HG02623 (cell line): ENCODE results near the gene FGA.

Experiments used
- ATAC-seq: cut with Tn5 transposase; IDR thresholded peaks from one replicate; pipeline ENCODE4 v1.9.1; 2021; ENCODE audit warnings: moderate library complexity; ENCODE audit not compliant: unreplicated experiment

The FGA gene

DNA sequence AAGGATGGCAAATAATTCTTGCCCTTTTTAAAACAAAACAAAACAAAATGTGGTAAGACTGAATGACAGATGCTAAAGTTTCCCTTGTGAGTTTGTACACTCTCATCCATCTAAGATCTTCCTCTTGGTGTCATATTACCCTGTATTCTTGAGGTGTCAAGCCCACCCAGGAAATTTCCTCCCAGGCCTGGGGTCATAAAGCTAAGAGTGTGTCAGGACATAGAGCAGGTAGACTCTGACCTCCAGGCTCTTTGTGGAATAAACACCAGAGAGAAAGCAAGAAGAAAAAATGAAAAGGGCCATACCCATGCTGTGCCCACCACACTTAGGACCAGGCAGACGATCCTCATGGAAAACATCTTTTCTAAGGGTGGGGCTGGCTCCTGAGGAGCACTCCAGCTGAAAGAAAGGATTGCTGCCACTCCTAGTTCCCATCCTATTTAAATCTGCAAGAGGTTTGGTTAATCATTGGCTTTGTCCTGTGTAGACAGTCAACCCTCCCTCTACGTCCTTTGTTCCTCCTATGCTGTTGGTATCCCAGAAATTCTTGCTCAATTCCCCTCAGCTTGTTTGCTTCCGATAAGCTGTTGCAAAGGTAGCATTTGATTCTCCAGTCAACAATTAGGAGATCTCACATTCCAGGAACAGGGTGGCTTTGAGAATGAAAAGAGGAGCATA is at the start of gene FGA:
TSS of gene FGA (minus strand) at position 414 of the 678 bp plus-strand sequence. CDS start at position 359, 55 bp downstream.
- ATAC-seq, result no peak

DNA sequence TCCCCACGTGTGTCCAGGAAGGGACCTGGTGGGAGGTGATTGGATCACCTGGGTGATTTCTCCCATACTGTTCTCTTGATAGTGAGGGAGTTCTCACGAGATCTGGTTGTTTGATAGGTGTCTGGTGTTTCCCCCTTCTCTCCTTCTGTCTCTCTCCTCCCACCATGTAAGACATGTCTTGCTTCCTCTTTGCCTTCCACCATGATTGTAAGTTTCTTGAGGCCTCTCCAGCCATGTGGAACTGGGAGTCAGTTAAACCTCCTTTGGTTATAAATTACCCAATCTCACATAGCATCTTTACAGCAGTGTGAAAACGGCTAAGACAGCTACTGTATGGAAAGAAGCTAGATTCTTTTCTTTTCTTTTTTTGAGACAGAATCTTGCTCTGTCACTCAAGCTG is 43.5 kb upstream of the FGA start:
- no peak for ATAC-seq

DNA sequence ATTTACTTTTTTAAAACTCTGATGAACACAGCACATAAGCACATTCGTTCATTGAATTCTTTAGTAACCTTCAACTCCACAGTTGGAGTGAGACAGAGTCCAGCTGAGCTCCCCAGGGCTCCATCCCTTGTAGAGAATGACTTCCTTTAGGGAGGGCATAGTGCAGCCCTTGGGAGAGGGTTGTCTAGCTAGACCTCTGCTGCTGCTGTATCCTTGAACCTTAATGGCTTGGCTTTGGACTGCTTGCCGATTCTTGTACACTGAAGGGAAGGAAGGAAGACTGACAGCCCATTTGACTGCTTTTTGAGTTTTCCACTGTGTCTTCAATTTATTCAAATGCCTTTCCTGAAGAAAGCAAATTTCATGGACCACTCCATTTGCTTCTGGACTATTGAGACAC is 41.3 kb upstream of the FGA start:
- no peak for ATAC-seq

DNA sequence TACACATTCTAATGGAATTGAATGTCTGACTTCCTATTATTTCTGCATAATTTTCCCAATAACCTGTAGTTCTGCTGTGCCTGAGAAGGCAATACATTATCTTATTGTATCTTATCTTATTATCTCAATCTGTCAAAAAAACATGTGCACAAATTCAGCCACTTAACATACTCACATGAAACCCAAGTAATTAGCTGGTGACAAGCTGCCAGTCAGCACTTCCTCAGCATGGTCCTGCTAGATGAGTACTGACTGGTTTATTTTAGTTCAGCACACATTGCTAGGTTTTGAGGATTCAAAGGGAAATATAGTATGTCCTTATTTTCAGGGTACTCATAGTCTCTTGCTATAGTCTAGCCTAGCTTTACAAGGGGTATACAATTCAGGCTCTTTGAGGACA is 39.8 kb upstream of the FGA start:
- ATAC-seq, result no peak

DNA sequence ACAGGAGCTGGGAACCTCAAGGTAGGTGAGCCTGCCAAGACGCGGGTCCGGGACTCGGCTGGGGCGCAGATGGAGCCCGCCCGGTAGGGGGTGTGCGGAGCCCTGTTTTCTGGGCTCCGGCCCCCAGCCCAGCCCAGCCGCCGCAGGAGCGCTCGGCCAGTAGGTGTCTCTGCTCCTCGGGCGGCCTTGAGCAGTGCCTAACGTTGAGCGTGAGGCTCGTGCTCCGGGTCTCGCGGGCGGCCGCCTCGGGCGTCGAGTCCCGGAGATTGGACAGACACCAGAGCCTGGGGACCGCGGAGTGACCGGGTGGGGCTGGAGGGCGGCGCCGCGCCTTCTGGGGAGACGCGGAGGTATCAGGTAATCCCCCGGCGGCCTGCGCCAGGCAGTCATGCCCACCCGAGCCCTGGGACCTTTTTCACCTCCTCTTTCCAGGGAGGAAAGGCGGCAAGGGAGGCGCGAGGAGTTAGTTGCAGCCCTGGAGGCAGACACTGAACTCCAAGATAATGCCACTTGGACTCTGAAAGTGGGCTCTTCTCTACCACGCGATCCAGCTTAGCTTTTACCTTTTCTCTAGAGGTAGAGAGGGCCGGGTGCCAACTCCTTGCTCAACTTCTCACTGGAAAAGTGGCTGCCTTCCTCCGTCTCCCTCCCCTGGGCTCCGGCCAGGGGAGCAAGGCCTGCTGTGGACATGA is 36.4 kb upstream of the FGA start:
- peak; percentile 95 for ATAC-seq

DNA sequence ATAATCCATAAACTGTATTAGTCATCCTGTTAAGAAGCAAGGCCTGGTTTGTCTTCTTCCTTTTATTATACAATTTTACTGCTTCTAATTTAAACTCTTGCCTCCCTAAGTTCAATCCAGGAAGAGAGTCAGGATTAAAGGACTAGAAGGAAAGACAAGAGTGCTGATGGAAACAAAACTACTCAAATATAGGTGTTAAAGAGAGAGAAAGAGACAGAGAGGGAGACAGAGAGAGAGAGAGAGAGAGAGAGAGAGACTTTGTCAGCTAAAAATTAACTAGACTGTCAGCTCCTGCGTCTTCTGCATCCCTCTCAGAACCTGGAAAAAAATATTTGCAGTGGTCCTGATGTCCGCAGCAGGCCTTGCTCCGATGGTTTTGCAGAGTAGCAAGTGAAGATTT is 35.4 kb upstream of the FGA start:
- no peak for ATAC-seq

DNA sequence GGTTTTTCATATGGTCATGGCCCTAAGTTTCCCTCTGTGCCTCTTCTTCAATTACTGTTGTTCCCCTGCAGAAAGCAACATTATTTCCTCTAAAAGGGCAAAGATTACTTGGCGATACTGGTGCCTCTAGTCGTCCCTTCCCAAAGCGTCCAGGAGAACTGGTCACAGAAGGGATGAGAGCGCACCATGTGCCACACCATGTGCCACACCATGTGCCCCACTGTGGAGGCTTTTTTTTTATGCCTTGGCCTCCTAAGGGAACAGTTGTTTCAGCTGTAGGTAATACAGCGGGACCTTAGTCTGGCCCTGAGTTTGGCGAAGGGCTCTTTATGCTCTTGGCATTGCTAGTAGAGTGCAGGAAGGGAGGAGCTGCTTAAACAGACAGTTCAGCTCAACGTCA is 33.5 kb upstream of the FGA start:
- no peak for ATAC-seq

DNA sequence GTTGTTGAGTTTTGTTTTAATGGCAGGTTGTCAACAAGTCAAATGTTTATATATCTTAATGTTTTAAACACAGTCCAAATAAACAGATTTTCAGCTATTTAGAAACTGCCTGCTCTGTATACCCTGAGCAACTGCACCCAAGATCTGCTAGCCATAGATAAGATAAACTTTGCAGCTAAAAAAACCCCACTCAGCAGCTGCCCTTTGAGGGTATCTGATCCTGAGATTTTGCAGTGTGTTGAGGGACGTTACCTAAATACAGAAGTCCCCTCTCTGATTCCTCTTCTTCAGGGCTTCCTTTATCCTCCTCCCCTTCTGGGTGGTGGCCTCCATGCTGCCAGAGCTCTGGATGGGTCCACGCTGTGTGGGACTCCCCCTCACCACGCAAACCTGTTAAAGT is 32.9 kb upstream of the FGA start:
- no peak for ATAC-seq

DNA sequence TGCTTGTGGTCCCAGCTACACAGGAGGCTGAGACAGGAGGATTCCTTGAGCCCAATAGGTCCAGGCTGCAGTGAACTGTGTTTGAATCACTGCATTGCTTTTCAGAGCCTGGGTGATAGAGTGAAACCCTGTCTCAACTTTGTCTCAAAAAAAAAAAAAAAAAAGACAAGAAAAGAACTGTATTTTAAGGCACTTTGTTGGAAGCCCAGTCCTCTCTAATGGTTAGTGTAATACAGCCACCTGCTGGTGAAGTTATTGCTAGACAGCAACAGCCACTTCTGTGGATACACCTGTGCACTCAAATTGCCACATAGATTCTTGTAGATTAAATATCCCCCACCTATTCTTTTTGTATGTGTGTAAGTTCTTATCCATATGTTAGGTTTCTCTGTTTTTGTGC is 32.1 kb upstream of the FGA start:
- peak; percentile 44 for ATAC-seq

DNA sequence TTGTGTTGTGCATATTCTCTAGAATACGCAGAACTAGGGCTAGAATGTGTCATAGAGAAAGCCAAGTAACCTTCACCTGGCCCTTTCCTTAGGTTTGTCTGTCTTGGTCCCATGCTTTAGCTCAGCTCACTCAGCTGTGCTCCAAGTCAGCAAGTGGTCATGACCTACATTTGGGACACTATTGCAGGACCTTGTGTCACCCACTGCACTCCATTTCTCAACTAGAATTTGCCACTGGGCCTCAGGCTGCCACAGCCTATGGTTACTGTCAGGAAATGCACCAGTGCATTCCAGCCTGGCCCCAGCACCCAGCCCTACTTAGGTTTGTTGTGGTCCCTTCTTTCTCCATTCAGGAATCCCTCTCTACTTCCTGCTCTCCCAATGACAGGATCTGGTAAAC is 29.6 kb upstream of the FGA start:
- no peak for ATAC-seq

DNA sequence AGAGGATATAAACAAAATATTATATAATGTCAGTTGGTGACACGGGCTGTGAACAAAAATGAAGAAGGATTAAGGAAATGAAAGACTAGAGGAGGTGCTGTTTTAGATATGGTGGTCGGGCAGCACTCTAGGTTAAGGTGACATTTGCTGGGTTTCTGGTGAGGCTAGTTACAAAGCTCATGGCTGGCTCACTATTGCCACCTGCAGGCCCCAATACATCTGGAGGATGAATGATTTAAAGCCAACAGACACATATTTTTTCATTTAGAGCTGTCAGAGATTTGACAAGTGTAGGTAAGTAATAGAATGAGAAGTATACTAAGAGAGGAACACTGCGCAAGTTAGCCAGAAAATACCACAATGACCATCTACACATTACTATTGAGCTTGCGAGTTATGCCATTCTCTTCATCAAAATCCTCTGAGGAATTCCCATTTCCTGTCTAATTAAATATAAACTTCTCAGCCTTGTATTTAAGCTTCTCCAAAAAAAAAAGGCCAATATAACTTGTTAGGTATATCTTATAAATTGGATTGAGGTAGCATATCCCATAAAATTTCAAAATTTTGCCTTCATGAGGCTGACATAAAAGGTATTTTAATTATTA is 28.3 kb upstream of the FGA start:
- peak; percentile 63 for ATAC-seq

DNA sequence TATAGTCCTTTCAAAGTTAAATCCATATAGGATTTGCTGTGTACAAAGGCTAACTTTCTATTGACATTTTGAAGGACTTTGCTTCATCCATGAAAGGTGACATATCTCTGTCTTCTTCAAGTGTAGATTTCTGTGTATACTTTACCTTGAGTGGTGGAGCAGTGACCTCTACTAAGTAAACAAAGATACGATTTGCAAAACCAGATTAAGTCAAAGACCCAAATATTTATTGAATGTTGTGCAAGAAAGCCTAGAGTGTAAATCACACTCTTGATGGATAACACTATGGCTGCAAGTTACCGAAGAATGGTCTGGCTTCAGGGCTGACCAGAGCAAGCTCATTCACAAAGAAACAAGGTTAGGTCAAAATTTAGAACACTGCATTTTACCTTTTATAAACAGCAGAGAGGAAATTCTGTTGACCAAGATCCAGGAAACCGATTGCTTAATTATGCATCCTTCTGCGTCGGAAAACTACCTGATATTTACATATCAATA is 27.3 kb upstream of the FGA start:
- ATAC-seq, result no peak

DNA sequence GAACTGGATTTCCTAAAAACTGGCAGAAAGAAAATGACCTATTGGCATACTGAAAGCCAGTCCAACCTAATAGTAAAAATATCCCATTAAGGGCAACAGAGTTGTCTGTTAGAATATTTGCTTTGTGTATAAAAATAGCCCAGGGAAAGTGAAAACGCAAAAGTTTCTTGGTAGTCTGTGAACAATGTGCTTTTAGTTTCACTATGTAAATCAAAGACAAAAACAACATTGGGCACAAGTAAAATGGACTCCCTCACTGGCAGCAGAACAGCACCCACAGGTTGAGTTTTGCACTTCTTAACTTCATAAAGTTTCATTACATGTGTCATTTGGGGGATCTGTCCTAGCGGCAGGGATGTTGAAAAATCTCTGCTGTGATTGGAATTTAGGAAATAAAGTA is 26.2 kb upstream of the FGA start:
- ATAC-seq, result peak; percentile 95

DNA sequence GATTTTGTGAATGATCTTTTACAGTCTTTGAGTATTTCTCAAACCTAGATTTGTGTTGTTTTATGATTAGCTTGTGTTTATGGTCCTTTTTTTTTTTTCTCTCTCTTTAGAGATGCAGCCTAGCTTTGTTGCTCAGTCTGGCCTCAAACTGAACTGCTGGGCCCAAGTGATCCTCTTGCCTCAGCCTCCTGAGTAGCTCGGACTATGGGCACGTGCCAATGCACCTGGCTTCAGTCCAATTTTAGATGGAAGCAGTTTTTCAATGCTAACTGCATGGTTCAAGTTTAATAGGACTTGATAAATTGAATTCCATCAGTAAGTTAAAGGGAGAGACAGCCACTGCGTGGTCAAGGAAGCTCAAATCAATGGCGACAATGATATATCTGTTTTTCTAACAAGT is 25.7 kb upstream of the FGA start:
- ATAC-seq, result no peak

DNA sequence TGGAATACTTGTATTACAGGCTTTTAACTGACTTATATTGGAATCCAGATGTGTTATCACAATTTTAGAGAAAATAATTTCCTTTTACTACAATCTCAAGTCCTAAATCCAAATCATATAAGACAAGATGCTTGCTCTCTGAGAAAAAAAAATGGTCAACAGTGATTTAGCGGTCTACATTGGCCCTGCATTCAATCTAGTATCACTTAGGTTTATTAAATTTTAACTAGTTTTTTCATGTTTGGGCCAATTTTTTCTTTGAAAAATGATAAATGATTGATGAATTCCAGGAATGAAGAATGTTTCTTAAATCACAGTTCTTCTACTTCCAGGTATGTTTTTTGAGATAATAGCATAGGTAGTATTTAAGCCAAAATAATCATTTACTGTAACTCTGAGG is 24.7 kb upstream of the FGA start:
- ATAC-seq, result no peak

DNA sequence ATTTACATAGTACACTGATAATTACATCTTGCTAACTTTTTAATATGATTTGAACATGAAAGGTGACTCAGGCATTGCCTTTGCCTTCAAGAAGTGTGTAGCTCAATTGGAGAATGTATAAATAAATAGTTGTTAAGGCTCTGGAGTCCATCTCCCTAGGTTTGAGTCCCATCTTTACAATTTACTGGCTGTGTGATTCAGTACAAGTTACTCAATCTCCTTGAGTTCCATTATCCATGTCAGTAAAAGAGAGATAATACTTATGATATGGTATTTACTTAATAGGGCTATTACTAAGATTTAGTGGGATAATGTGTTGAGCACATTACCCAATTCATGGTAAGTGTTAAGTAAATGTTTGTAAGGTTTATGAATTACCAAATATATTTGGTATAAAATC is 23.8 kb upstream of the FGA start:
- ATAC-seq, result no peak

DNA sequence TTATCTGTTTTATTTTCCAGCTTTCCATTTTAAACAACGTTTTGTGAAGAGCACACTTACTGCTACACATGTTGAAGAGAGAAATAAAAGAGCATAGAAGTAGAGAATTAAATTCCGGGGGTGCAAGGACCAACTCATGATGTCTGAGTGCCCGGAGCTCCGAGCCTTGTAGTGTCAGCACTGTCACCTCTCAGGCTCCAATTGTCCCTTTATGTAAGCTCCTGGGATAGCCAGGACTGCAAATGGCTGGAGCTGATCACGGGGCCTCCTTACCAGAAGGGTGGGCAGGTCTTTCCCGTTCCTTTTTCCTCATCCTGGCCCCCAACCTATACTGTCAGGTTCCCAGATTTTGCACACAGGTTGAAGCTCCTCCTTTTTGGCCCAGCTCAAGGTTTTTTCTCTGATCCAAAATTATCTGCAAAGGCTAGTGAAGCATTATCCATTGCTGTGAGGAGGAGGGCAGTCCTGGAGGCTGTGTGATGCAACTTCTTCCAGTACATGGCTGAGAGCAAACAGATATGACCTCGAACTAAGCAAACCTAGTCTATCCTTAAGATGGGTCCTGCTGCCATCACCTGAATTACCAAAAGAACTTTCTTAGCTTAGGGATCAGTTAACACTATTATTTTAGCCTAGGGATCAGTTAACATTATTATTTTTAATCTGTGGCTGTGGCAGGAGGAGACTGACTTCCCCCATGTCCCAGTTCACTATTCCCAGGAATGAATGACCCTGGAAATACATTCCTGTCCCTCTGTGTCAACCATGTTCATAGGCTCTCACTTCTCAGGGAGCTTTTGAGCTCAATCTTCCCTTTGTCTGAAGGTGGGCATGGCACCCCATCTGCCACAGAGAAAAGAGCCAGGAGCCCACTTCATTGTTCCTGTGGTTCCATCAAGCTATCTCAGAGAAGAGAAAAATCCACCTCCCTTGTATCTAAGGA is 22.2 kb upstream of the FGA start, which contains the start of gene FGG:
TSS of gene FGG (minus strand) at position 185 of the 943 bp plus-strand sequence. CDS start at position 138, 47 bp downstream.
- ATAC-seq, result no peak

DNA sequence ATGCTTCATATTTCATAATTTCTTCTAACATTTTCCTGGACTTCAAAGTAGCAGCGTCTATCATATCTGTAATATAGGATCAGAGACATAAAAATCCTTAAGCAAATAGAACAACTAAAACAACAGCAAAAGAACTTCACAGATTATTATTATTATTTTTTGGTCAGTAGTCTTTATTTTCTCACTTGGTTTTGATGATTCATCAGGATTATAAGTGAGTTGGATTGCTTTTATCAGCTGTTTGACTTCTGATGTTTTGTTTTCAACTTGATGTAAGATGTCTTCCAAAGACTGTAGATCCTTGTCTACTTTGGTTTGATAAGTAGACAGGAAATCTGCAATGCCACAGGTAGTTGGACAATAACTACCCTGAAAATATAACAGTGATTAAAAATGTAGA is 21.3 kb upstream of the FGA start:
- ATAC-seq, result no peak

DNA sequence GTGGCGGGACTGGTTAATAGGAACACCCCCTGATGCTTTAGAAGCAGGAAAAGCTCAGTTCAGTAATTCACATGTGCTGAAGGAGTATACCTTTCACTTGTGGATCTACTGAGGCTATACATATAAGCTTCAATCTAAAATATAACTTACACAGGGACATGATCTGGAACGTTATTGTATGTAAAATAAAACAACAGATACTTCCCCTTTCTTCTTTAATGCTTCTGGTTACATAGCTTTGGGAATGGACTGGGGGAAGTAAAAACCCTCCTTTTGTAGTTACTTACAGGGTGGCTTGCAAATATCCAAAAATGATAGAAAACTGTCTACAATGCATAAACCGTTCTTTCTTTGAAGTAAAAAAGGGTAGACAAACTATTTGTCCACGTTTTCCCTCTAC is 20.0 kb upstream of the FGA start:
- no peak for ATAC-seq

DNA sequence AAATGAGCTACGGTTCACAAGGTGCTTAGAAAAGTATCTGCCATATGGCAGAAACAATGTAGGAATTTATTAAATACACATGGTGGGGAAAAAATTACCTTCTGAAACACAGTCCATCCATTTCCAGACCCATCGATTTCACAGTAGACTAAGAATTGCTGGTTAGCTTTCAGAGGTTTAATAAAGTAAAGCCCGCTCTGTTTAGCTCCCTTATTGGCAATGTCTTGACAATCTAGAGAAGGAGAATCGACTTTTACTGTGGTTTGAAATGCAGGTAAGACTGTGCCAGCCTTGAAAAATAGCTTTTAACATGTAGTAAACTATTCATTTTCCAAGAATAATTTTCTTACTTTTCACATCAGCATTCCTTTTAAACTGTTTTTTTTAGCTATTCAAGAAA is 19.0 kb upstream of the FGA start:
- ATAC-seq, result no peak
